IMR-90 (cell line): ENCODE data around the gene SHB.

Source experiments
- CEBPB ChIP-seq: IDR thresholded peaks from 2 replicates; pipeline ENCODE4 v1.6.1; 2012; ENCODE audit warnings: low read depth, low read length, improper control_type of control experiment
- ELK1 ChIP-seq: fragments of 150-350 bp; IDR thresholded peaks from 2 replicates; pipeline ENCODE4 v1.6.1; 2016; ENCODE audit warnings: low read depth, mild to moderate bottlenecking, low read length, moderate library complexity, borderline replicate concordance
- POLR2A ChIP-seq: IDR thresholded peaks from 2 replicates; pipeline ENCODE4 v1.6.1; 2012; ENCODE audit warnings: mild to moderate bottlenecking, low read depth, low read length
- RAD21 ChIP-seq: IDR thresholded peaks from 2 replicates; pipeline ENCODE4 v1.6.1; 2012; ENCODE audit warnings: low read length, improper control_type of control experiment
- RCOR1 ChIP-seq: IDR thresholded peaks from 2 replicates; pipeline ENCODE4 v1.6.1; 2012; ENCODE audit warnings: mild to moderate bottlenecking, low read length, improper control_type of control experiment; ENCODE audit not compliant: insufficient replicate concordance
- RFX5 ChIP-seq: IDR thresholded peaks from 2 replicates; pipeline ENCODE4 v1.8.0; 2012; ENCODE audit warnings: low read depth, mild to moderate bottlenecking, low read length, moderate library complexity
- TF ChIP-seq, protein P1 (sequence below): conservative IDR thresholded peaks from 2 replicates; pipeline ENCODE4 v1.5.1; 2012; ENCODE audit warnings: mild to moderate bottlenecking, low read depth, low read length, improper control_type of control experiment
- TF ChIP-seq, protein P2 (sequence below): fragments of 150-350 bp; IDR thresholded peaks from 2 replicates; pipeline ENCODE4 v1.6.1; 2017; ENCODE audit warnings: mild to moderate bottlenecking, antibody characterized with exemption, low read length, low read depth

DNA sequence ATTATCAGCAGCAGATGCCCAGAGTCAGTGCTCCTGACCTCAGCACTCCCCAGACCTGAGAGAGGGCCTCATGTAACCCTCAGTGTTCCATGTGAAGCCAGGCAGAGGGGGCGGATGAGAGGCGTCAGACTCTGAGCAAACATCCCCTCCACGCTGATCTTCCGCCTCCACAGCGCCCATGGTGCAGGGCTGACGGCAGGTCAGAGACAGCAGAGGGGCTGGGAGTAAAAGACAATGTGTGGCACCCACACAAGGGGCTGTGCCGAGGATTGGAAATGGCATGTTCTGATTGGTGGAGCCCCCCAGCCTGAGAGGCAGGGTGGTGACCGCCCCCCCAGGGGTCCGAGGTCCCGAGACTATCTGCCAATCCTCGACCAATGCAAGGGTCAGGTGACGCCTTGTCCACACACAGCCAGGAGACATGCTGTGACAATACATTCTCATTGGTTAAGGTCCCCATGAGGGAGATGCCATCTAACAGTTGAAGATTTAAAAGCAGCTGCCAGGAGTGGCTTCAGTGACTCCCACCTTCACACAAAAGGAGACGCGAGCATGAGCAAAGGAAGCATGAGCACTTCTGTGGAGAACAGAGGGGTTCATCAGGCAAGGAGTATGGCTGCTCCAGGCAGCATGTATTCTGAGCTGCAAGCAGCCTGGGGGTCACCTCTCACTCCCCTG, 145.8 kb downstream of the SHB start:
- TF ChIP-seq RCOR1, result no peak
- TF ChIP-seq, protein P1, sequence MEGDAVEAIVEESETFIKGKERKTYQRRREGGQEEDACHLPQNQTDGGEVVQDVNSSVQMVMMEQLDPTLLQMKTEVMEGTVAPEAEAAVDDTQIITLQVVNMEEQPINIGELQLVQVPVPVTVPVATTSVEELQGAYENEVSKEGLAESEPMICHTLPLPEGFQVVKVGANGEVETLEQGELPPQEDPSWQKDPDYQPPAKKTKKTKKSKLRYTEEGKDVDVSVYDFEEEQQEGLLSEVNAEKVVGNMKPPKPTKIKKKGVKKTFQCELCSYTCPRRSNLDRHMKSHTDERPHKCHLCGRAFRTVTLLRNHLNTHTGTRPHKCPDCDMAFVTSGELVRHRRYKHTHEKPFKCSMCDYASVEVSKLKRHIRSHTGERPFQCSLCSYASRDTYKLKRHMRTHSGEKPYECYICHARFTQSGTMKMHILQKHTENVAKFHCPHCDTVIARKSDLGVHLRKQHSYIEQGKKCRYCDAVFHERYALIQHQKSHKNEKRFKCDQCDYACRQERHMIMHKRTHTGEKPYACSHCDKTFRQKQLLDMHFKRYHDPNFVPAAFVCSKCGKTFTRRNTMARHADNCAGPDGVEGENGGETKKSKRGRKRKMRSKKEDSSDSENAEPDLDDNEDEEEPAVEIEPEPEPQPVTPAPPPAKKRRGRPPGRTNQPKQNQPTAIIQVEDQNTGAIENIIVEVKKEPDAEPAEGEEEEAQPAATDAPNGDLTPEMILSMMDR, result no peak
- no peak for TF ChIP-seq RAD21
- no peak for TF ChIP-seq ELK1
- TF ChIP-seq, protein P2, sequence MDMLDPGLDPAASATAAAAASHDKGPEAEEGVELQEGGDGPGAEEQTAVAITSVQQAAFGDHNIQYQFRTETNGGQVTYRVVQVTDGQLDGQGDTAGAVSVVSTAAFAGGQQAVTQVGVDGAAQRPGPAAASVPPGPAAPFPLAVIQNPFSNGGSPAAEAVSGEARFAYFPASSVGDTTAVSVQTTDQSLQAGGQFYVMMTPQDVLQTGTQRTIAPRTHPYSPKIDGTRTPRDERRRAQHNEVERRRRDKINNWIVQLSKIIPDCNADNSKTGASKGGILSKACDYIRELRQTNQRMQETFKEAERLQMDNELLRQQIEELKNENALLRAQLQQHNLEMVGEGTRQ, result no peak
- no peak for TF ChIP-seq POLR2A
- TF ChIP-seq RFX5, result no peak
- TF ChIP-seq CEBPB, result no peak
